NCI-H345 (cell line): ENCODE measurements around the gene SRGAP2C.
"Not testable (repeated sequence)": the region's sequence is repeated elsewhere in the genome, so short reads cannot be mapped to it uniquely, and the experiment has no call there.

Source experiments
- DNase-seq: peaks from one replicate; lab custom pipeline; 2025; lab: John Stamatoyannopoulos, UW

SRGAP2C gene

DNA sequence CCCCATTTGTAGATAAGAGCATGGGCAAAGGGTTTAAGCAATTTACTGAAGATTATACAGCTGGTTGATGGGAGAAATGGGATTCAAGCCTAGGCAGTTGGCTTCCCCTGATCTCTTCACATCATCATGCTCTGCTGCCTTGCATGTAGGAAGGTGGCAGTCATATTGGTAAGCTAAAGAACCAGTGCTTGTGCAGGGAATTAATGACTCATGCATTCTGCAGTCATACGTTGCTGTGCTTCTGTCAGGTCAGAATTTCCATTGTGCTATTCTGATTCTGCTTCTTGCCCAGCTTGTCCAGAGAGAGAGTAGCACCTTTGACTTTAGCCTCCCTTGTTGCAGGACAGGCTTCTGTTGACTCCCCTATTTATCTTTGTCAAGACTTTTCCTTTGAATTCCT, 153.2 kb downstream of the SRGAP2C start:
- not testable (repeated sequence) for DNase-seq

DNA sequence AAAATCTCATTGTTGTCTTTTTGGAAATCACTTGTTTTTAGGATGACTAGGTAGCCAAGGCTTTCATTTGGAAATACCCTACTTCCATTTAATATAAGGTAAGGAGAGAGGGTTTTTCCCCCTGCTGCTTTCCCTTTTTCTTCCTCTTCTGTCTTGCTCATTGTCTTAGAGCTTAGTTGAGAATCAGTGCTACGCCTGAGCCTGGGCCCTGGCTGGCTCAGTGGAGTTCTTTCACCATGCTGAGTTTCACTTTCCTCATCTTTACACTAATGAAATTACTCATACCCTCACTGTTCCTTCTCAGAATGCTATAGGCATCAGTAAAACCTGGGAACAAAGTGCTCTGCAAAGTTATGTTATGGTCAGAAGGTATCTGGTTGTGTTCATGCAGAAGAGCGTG, 154.8 kb downstream of the SRGAP2C start:
- not testable (repeated sequence) for DNase-seq

DNA sequence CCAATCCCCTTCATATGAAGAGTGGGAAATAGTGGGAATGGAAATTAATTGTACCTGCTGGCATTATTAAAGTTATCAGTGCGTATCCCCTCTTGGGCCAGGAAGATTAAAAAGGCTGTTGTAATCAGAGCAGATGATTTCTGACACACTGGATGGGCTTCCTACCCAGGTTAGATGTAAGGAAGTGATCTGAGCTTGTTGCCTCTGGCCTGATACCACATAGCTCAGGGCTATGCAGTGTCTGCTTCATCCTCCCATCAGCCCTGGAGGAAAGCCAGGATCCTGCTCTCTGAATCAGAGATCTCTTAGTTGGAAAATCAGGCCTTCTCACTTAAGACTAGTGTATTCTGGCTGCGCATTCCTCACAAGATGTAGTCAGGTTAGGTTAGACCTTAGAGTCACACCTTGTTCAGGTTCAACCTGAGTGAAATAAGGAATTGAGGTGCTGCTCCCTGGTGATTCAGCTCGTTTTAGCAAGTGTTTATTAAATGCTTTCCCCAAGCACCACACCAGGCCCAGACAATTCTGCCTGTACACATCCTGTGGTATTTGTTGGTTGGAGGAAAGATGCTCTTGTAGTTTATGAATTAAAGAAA, 158.6 kb downstream of the SRGAP2C start:
- DNase-seq: not testable (repeated sequence)

DNA sequence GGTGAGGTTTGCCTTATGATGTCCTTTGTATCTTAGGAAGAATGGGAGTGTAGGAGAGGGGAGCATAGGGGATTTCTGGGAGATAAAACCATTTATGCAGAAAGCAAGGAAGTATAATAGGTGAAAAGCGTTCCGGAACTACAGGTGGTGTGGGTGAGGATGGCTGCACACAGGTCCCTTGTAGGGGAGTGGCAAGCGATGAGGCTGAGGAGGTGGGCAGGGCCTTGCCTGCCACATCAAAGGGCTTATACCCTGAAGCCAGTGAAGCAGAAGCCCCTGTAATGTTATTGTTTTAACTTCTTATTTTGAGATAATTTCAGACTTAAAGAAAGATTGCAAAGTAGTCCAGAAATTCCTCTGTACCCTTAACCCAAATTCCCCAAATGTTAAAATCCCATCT, 159.6 kb downstream of the SRGAP2C start:
- not testable (repeated sequence) for DNase-seq

DNA sequence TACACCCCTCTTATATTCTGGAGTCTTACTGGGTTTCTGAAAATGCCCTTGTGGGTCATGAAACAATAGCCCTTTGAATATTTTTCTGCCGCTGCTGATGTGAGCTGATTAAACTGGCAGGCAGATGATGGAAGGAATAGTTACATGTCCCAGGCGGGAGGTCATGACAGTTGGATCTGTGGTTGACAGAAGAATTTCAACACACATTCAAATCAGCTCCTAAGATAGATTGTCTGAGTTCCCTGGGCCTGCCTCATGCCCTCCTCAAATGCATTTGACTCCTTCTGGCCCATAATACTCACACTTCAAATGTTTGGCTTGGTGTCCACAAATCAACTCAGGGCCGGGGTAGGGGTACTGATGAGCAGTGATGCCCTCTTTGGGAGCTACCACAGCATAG, 161.9 kb downstream of the SRGAP2C start:
- not testable (repeated sequence) for DNase-seq

DNA sequence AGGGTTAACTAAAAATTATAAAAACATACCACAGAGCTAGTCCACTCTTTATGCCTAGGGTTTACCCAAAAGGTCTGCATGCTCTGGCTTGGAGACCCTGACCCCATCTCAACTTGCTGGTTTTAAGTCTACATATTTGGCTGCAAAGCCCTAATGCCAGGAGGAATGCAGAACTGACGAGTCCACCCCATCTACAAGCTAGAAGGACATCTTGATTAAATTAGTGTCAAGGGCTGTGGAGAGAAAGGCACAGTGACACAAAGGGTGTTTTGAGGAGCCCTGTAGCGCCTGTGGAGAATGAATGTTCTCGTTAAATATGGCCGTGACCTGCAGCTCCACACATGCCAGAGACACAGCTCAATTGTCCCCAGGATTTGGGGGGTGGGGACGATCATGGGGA, 162.7 kb downstream of the SRGAP2C start:
- not testable (repeated sequence) for DNase-seq

DNA sequence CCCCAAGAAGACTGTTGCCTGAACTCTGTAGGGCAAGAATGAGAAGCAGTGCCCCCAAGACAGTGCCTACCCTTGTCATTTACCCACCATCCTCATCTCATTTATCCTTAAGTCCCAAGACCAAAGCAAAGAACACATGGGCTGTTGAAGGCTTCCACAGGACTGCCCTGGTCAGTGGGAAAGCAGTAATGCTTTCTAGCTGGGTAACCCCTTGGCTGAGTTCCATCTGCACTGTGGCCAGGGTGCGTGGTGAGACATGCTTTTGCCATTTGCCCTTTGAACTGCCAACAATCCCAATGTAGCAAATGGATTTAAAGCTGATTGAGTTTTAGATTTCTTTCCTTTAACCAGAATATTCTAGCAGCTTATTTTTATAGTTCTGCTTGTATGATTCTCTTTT, 163.3 kb downstream of the SRGAP2C start:
- not testable (repeated sequence) for DNase-seq

DNA sequence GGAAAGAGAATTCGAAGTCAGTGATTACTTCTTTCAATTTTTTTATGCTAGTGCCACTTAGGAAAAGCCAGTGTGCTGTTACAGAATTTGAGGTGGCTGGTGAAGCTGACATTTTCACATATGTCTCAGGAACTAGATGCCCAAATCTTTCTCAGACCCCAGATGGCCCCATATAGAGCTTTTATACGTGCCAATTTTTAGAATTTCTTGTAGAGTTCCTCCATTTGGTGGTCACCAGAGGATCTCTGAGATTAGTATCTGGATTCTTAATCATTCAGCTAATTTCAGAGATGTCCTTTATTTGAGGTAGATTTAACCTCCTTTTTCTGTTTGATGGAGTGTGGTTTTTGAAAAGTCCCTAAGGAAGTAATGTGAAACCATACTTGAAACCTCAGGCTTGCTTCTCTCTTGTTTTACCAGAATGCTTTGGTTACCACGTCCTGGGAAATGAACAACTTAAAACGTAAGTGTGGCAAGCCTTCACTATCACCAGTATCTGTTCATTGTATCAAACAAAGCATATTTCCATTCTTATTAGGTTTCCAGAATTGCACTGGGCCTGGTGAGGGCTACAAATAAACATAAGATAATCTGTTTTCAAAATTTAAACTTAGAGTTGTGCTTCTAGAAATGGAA, 164.7 kb downstream of the SRGAP2C start:
- DNase-seq: not testable (repeated sequence)

DNA sequence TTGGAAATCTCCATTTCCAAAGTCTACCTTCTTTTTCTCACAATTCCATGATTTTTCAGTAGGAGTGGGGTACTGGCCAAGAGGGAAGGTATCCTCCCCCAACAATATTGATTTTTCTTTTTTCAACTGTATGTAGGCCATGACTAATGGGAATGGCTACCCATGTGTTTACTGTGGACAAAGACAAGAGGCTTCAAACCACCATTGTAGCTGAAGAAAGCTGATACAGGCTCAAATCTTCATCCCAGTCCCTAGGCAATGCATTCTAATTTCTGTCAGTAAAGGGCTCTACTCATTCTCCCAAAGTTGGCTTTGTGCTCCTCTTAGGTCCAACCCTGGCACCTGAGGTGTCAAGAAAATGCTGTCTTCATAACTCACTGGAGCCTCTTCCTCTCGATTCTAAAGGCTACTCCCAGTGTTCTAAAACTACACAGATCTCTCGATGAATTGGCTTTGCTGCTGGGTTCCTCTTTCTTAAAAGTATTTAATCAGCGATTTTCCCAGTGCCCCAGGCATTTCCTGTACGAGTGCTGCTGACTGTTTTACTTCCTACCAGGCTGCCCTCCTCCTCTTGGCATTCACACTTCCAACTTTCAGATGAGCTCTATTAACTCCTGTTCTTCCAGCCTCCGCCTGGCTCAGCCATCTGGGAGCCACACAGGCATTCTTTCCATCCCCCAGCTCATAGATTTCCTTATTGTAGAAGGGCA, 171.1 kb downstream of the SRGAP2C start:
- not testable (repeated sequence) for DNase-seq

DNA sequence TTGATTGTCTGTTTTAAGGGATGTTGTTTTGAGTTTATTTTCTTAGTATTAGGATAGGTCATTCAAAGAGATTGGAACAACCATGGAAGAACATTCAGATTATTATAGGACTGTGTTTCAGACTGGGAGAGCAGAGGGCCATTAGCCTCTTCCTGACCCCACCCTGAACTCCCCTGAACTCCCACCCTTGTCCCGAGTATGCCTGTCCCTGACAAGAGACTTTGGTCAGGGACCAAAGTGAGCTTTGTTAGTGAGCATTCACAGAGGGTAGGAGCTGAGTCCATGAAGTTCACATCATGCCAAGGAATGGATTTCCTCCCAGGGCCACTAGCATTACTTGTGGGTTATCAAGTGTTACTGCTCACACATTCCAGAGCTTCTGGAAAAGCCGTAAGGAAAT, 172.0 kb downstream of the SRGAP2C start:
- DNase-seq: not testable (repeated sequence)

DNA sequence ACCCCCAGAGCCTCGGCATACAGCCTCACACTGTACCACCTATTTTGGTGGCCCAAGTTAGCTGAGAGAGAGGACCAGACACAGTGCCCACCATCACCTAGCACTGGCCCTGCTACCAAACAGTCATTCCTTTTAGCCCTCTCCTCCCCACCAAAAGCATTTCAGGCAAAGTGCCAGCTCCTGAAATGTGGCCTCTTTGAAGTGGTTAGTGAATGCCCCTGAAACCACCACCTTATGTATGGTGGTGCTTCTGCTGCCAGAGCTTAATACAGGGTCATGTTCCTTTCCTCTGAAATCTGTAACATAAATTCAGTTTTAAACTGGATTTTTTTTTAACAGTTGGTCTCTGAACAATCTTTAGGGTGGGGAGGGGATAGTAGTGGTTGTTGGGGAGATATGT, 175.8 kb downstream of the SRGAP2C start:
- DNase-seq: not testable (repeated sequence)

DNA sequence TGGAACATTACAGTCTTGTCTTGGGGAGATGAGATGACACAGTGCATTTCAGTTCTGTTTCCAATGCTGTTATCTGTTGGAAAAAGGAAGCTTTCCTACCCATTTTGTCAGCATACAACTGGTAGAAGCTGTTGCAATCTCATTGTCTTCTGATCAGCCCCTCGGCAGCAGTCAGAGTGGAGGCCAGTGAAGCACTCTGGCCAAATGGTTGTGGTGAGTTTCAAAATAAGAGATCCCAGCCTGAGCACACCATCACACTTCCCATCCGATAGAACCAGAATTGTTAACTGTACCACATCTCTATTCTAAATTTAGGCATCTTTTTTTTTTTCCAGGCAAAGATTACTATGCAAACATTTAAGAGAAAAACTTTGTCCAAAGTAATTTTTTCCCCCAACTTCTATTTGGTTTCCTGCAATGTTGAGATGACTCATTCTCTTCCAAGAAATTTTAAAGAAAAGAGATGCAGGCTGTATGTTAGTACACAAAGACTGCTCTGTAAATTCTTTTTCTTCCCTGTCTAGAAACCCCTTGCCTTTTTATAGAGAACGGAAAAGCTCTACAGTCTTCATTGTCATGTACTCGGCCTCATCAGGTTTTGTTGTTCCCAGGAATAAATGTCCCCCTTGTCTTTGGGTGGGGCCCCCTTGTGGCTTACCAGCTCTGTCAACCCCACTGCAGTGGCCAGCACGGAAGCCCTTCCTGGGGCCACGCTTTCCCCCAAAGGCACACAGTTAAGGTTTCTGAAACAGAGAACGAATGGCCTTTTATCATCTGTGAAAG, 176.9 kb downstream of the SRGAP2C start:
- not testable (repeated sequence) for DNase-seq

DNA sequence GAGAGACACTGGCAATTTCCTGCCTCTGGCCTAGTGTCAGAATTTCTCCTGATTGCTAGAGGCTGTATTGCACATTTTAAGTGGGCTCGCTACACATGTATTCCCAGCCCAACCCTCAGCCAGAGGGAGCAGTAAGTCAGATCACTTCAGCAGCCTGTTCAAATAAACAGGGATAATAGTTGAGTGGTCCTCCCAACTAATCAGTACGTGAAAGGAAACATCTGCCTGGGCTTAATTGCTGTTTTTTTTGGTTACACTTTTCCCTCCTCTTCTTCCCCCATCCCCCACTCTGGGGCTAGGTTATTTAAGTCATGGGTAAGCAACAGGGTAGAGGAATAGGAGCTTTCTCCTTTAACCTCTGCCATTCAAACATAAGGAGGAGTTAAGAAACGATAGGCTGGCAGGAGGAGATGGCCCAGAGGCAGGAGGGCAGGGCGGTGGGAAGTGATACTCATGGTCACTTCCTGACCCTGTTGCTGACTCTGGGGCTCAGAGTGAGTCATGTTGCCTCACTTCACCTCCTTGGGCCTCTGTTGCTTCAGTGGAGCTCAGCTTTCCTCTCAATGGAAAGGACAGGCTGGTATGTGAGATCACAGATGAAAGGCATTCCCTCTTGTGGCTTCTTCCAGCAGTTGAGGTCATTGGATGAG, 177.6 kb downstream of the SRGAP2C start:
- not testable (repeated sequence) for DNase-seq

DNA sequence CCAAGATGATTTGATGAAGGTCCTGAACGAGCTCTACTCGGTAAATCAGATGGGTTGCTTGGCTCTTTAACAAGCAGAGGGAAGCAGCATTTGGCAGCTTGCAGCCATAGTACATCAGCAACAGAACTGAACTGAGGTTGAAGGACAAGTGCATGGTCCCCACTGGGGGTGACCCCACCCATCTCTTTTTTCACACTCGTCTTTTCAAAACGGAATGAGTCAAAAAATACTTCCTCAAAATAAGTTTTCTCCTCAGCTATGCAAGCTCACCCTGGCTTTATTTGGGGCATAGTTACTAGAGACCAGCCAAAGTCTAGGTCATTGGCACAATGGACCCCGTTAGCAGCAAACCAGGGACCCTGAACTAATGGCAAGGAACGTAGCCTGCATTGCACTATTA, 180.5 kb downstream of the SRGAP2C start:
- DNase-seq: not testable (repeated sequence)

DNA sequence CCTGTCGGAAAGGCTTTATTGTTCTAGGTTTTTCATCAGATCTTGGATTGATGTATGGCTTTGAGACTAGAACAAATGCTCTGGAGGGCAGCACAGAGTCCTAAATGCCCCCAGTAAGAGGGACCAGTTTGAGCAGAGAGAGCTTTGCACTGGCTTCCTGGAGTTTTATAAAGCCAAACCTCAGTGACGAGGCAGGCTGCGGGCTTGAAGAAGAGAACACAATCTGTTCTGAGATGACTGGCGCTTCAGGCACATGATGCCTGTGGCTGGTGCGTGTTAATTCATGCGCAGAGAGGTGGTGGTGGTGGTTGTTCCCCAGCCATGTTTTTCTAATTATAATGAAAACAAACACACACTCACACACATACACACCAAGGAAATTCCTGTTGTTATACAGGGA, 180.9 kb downstream of the SRGAP2C start:
- not testable (repeated sequence) for DNase-seq

DNA sequence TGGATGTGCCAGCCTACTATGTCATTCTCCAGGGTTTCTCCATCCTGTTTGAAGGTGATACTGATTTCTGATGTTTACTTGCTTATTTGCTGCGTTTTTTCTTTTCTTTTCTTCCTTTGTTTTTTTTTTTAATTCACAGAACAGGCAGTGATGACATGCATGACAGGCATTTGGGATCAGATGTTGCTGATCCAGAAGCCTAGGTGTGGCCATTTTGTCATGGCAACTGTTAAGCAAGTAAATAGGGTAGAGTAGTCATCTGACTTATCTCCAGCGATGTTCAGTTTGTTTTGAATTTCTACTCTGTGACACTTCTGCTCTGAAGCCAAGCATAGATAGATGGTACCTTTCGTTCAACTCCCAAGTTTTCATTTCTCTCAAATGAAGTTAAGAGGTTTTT, 181.4 kb downstream of the SRGAP2C start:
- DNase-seq: not testable (repeated sequence)

DNA sequence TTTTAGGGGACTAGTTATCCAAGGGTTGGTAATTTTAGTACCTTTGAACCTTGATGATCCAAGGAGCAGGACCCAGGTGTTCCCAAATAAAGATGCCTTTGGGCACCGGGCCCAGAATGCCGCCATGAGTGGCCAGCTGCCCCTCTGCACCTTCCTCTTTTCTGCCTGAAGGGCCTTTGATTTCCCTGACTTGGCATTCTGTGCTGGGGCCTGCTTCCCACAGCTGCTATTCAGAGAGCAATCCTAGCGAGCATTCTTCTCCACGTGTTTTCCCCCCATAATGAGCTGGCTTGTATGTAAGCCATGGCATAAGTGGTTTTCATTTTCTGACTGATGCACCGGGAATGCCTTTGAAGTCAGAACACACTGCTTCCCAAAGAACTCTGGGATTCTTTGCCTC, 184.1 kb downstream of the SRGAP2C start:
- not testable (repeated sequence) for DNase-seq

DNA sequence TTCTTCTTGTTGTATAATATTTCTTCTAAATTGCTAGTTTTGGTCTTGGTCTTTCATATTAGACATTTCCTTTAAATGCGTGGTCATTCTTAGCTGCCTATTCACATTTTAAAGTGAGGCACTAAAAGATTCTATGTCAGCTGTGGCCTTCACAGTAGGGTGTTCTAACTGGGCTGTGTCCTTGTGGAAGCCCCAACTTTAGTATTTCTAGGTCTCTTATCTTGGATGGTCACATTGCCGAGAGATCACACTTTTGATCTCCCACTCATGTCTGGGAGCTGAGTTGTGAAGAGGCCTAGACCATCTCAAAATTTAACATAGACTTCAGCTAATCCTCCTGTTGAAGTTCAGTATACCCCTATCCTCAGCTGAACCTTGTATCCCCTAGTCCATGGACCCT, 185.2 kb downstream of the SRGAP2C start:
- DNase-seq: not testable (repeated sequence)

DNA sequence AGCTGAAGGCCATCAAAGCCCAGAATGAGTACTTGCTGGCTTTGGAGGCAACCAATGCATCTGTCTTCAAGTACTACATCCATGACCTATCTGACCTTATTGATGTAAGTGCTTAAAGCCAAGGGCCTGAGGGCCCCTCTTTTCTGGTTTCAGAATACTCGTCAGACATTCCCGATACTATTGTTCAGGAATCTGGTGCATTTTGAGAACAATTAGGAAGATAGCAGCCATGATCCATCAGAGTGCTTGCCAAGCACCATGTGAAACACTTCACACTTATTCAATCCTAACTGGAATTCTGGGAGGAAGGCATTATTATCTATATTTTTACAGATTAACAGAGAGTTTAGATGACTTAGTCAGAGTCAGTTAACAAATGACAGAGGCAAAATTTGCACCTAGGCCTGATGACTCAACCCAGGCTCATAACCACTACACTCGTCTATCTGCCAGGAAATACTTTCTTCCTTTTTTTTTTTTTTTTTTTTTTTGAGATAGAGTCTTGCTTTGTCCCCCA, 190.1 kb downstream of the SRGAP2C start:
- not testable (repeated sequence) for DNase-seq

DNA sequence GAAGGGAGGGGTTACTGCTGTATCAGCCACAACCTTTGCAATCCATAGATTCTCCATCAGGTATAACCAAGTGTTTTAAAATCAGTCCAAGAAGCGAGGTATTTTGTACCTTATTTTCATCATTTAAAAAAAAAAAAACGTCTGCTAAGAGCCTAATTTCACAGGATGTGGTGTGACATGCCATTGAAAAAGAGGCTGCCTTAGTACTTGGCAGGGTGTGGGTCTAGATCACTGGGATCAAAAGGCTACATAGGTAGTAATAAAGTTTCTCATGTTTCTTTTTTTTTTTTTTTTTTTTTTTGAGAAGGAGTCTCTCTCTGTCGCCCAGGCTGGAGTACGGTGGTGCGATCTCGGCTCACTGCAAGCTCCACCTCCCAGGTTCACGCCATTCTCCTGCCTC, 192.2 kb downstream of the SRGAP2C start:
- DNase-seq: not testable (repeated sequence)

DNA sequence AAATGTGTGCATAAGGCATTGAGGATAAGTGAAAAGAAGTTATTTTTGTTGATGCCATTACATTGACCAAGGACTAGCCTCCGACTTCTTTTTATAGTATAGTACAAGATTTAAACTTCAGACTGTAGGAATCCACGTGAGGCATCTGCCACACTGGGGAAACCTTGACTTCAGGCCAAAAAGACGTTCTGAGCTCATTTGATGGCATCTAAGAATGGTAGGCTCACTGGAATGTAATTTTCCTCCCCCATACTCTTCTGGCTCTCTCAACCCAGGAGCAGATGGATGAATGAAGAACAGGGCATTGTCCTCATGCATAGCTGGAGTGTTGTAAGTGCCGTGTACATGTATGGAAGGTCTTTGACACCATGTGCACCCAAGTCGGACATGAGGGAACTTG, 194.0 kb downstream of the SRGAP2C start:
- DNase-seq: not testable (repeated sequence)

DNA sequence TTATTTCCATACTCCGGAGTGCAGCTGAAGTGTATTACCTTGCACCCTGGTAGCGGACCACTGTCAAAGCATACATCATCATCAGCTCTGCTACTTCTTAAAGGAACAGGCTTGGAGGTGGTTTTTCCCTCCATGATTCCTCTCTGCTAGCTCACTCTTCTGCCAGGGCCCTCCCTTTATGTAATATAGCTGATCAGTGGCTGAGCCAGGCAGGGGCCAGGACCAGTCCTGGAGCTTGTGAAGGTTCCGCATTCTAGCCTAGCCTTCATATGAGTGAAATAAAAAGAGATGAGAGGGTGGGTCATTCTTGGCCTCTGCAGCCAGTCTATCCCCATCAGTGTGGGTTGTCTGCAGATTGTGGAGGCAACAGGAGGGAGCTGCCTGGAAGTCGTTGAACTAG, 200.0 kb downstream of the SRGAP2C start:
- not testable (repeated sequence) for DNase-seq
